Measurements from ENCODE around the gene FILIP1.

DNA sequence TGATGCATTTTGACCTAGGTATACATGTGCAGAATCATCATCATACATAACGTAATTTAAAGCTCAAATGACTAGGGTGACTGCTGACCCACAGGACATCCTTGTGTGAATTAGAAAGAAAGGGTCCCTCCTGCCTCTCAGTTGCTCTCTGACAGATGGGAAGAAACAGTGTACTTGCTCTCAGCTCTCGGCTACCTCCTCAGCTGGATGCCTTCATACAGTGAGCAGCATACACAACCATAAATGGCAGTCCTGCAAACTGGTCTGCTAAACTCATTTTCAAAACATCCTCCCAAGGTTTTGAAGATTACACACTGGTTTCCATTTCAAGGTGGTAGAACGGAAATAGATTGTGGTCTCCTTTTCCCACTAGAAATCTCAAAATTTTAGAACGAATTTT, 26.3 kb downstream of the FILIP1 start:
- TF ChIP-seq POLR2AphosphoS5 (IDR thresholded peaks at IDR 0.05; ENCODE audit: low read depth, low read length), result no peak
- TF ChIP-seq, protein P1, sequence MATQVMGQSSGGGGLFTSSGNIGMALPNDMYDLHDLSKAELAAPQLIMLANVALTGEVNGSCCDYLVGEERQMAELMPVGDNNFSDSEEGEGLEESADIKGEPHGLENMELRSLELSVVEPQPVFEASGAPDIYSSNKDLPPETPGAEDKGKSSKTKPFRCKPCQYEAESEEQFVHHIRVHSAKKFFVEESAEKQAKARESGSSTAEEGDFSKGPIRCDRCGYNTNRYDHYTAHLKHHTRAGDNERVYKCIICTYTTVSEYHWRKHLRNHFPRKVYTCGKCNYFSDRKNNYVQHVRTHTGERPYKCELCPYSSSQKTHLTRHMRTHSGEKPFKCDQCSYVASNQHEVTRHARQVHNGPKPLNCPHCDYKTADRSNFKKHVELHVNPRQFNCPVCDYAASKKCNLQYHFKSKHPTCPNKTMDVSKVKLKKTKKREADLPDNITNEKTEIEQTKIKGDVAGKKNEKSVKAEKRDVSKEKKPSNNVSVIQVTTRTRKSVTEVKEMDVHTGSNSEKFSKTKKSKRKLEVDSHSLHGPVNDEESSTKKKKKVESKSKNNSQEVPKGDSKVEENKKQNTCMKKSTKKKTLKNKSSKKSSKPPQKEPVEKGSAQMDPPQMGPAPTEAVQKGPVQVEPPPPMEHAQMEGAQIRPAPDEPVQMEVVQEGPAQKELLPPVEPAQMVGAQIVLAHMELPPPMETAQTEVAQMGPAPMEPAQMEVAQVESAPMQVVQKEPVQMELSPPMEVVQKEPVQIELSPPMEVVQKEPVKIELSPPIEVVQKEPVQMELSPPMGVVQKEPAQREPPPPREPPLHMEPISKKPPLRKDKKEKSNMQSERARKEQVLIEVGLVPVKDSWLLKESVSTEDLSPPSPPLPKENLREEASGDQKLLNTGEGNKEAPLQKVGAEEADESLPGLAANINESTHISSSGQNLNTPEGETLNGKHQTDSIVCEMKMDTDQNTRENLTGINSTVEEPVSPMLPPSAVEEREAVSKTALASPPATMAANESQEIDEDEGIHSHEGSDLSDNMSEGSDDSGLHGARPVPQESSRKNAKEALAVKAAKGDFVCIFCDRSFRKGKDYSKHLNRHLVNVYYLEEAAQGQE (IDR thresholded peaks at IDR 0.05; ENCODE audit: insufficient read depth in 1 of 2, low read depth in 2 of 2, low read length in 2 of 2), result no peak

Measured in PFSK-1 (cell line).